ENCODE measurements around the gene PMEPA1.

PMEPA1 gene

DNA sequence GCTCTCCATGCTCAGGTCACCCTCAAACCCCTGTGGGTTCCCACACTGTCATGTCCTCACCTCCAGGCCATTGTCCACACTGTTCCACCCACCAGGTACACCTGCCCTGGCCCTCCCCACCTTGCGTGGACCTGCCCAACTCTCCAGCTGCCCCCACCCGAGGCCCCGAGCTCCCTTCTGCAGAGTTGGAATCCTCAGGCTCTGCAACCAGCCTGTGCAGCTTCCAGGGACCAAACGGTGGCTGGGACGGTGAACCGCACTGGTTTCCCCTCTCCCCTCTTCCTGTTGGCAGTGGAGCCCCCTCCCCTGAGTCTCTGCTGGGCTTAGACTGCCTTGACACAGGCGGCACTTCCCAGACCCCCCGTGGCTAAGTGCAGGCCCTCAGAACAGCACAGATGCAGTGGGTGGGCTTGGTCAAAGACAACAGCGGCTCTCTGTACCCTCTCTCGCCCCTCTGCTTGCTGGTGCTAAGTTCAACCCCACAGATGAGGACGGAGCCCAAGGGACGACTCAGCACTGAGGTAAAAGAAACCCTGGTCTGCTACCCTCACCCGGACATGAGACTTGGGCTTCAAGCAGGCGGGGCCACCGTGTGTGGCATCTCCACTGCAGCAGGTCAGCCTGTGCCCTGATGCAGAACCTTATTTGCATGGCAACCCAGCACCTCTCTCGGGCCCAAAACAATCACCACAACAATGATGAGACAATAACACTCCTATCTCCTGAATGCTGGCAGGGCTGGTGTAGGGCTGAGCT lies 100.6 kb downstream of the PMEPA1 start:
- DNase-seq (ENCODE audit: low read depth), result no peak

DNA sequence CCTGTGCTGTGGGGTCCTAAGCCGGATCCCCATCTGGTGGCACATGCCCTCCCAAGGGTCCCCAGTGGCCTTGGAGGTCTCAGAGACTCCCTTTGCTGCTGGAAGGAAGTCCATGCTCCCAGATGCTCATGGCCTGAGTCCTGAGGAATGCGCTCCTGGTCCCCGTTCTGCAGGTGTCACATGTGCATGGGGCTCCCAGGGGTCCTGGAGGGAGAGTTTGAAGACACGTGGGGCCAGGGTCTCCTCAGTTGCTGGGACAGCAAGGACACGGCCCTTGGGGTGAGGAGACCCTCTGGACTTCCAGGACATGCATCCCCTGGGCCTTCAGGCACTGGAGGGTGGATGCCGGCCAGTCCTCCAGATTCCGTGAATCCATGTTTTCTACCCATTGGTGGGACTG lies 101.3 kb downstream of the PMEPA1 start:
- DNase-seq (ENCODE audit: low read depth), result no peak

DNA sequence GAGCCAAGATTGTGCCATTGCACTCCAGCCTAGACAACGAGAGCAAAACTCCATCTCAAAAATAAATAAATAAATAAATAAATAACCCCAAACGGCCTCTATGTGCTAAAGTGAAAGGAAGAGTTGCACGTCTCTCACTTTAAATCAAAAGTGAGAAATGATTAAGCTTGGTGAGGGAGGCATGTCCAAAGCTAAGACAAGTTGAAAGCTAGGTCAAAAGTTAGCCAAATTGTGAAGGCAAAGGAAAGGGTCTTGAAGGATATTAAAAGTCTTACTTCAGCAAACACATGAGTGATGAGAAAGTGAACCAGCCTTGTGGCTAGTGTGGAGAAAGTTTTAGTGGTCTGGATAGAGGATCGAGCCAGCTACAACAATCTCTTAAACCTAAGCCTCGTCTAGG lies 103.9 kb downstream of the PMEPA1 start:
- DNase-seq (ENCODE audit: low read depth), result no peak

DNA sequence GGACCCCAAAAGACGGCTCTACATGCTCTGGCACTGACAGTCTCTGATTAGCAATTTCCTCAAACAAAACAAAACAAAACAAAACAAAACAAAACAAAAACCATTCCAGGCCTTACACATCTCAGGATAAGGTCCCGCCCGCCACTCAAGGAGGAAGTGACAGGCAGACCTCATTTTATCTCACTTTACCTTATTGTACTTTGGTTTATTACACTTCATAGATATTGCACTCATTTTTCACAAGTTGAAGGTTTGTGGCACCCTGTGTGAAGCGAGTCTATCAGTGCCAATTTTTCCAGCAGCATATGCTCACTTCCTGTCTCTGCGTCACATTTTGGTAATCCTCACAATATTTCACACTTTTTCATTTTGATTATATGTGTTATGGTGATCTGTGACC lies 104.8 kb downstream of the PMEPA1 start:
- DNase-seq (ENCODE audit: low read depth), result no peak

DNA sequence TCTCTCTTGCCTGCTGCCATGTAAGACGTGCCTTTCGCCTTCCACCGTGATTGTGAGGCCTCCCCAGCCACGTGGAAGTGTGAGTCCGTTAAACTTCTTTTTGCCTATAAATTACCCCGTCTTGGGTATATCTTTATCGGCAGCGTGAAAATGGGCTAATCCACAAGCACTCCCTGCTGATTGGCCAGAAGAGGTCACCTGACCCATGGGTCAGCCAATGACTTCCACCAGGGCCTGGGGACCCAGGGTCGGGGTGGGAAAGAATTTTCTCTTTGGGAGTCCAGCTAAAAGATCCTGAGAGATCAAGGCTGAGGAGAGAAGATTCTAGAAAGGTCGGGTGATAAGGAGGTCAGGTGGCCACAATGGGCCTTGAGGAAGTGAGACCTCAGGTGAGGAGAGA lies 106.7 kb downstream of the PMEPA1 start:
- DNase-seq (ENCODE audit: low read depth), result no peak

DNA sequence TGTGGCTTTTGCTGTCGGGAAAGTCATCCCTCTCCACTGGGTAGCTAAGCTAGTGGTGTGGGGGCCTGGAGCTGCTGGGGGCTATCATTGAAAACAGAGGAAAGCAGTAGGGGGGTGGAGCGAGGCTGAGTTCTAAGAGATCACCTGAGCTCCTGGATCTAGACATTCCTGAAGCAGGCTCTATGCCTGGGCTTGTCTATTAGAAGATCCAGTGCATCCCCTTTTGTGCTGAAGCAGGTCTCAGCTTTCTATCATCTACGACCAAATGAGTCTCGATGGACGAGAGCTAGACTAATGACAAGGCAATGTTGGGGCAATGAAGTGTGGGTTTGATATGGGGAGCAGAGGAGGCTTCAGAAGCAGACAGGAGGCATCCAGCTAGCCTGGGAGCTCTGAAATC lies 108.1 kb downstream of the PMEPA1 start:
- no peak for DNase-seq (ENCODE audit: low read depth)

DNA sequence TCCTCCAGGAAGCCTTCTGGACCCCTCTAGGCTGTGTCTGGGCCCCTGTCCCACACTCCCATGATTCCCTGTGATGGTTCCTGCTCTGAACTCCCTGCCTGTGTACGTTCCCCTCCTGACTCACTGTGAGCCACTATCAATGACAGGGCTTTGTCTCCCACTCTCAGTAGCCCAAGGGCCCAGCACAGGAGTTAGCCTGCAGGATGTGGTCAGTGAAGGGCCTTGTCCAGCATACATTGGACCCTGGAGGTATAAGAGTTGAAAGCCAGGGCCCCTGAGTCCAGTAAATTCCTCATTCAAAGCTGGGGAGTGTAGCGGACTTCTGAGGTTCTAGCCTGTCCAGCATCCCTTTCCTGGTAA lies 108.6 kb downstream of the PMEPA1 start:
- DNase-seq (ENCODE audit: low read depth), result no peak

DNA sequence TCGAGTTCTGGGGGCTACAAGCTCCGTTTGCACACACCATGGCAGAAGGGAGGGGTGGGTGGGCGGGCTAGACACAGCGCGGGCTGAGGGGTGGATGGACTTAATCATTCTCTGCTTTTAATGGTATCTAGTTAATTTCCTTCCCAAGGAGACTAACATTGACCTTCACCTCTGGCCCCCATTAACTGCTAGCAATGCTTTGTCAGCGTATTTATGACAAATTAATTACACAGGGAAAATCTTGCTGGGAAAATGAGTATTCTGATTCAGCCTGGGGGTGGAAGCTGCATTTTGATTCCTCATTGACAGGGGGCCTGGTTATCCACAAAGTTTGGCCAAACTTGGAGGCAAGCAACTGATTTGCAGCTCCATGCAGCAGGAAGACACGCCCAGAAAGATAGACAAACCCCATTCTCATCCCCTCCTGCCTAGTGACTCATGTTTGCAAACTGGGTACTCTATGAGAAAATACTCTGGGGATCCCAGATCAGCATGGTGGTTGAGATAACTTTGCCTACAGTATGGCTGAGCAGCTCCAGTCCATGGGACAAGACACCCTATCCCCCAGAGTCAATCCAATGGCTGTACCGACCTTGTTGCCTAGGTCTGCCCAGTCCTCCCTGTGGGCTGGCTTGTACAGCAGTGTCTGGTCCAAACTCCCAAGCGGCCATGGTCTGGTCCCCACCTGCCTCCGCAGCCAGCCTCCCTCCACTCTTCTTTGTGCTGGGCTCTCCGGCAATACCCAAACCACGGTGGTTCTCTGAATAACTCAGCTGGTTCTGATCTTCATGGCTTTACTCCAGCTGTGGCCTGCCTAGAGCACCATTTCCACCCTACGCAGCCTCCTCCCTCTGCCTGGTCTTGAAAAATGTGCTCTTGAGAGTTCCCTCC lies 109.2 kb downstream of the PMEPA1 start:
- DNase-seq (ENCODE audit: low read depth), result no peak

DNA sequence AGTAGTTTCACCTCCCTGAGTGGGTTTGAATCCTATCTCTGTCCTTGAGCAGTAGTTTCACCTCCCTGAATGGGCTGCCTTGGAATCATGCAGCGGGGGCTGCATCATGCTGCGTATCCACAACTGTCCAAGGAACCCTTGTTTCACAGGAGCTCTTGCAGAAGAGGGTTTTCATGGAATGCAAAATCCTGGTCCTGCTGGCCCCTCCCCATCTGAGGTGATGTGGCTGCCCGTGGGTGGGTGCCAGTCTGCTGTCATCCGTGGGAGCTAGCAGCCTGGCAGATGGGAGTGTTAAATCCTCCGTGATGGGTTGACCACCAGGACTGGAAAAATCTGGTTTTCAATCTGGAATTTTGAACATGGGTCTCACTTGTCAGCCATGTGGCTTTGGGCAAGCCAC lies 111.3 kb downstream of the PMEPA1 start:
- no peak for DNase-seq (ENCODE audit: low read depth)

Measured in EH (cell line).